Stomach (tissue), 4 donors: Measurements from ENCODE around the gene RBM47.

ENCODE experiments used
- EP300 ChIP-seq: sonication (generic); formaldehyde crosslinking; IDR thresholded peaks from one replicate; pipeline ENCODE4 v1.6.1; 2017; ENCODE audit warnings: antibody characterized with exemption
- TF ChIP-seq, protein P1 (sequence below), 7 experiments: fragments of 450-650 bp in 4 of 7; fragments of 200-600 bp in 3 of 7; sonication (generic) in 3 of 7; IDR thresholded peaks; one replicate each; pipeline ENCODE4 v1.5.1; 2016 to 2019; ENCODE audit warnings: antibody characterized with exemption in 7 of 7, control low read depth in 2 of 7, mild to moderate bottlenecking in 1 of 7

DNA sequence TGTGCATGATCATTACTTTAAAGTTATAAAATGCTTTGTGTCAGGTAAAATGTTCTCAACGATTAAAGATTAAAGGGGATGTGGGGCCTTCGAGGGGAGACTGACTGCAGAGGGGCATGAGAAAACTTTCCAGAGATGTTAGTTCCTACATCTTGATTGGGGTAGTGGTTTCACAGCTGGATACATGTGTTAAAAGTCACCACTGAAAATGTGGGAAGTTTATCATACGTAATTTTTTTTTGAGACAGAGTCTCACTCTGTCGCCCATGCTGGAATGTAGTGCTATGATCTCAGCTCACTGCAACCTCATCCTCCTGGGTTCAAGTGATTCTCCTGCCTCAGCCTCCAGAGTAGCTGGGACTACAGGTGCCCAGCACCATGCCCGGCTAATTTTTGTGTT lies 79.5 kb downstream of the RBM47 start:
- no peak for TF ChIP-seq EP300
- TF ChIP-seq, protein P1, sequence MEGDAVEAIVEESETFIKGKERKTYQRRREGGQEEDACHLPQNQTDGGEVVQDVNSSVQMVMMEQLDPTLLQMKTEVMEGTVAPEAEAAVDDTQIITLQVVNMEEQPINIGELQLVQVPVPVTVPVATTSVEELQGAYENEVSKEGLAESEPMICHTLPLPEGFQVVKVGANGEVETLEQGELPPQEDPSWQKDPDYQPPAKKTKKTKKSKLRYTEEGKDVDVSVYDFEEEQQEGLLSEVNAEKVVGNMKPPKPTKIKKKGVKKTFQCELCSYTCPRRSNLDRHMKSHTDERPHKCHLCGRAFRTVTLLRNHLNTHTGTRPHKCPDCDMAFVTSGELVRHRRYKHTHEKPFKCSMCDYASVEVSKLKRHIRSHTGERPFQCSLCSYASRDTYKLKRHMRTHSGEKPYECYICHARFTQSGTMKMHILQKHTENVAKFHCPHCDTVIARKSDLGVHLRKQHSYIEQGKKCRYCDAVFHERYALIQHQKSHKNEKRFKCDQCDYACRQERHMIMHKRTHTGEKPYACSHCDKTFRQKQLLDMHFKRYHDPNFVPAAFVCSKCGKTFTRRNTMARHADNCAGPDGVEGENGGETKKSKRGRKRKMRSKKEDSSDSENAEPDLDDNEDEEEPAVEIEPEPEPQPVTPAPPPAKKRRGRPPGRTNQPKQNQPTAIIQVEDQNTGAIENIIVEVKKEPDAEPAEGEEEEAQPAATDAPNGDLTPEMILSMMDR (IDR thresholded peaks at IDR 0.05): no peak
